Hepatocyte (in vitro differentiated cells): Measurements from ENCODE around the gene PROZ.

Source experiments
- EZH2 ChIP-seq: fragments of 200-600 bp; sonication (generic); IDR thresholded peaks from 2 replicates; pipeline ENCODE4 v1.6.1; 2016; ENCODE audit warnings: antibody characterized with exemption, mild to moderate bottlenecking, borderline replicate concordance
- EZH2phosphoT487 ChIP-seq: fragments of 200-600 bp; sonication (generic); IDR thresholded peaks from one replicate; pipeline ENCODE4 v1.6.1; 2018; ENCODE audit warnings: antibody characterized with exemption, mild to moderate bottlenecking, low read depth, moderate library complexity; ENCODE audit not compliant: unreplicated experiment, severe bottlenecking
- TF ChIP-seq, protein P1 (sequence below): fragments of 200-600 bp; sonication (generic); IDR thresholded peaks from 2 replicates; pipeline ENCODE4 v1.5.1; 2016; ENCODE audit warnings: antibody characterized with exemption, mild to moderate bottlenecking; ENCODE audit not compliant: poor library complexity

DNA sequence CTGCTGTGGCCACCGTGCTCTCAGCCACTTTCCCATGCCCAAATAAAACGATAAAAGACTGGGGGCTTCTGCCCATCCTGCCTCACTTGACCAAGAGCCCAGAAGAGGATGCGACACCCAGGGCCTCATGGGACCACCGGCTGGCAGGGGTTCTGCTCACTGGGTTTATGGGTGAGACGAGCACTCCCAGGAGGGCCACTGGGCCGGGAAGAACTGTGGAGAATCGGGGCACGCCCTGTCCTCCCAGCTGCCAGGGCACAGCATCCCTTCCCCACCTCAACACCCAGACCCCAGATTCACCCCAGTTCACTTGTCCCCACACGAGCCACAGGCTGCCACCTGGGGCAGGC is 40.6 kb upstream of the PROZ start:
- TF ChIP-seq, protein P1, sequence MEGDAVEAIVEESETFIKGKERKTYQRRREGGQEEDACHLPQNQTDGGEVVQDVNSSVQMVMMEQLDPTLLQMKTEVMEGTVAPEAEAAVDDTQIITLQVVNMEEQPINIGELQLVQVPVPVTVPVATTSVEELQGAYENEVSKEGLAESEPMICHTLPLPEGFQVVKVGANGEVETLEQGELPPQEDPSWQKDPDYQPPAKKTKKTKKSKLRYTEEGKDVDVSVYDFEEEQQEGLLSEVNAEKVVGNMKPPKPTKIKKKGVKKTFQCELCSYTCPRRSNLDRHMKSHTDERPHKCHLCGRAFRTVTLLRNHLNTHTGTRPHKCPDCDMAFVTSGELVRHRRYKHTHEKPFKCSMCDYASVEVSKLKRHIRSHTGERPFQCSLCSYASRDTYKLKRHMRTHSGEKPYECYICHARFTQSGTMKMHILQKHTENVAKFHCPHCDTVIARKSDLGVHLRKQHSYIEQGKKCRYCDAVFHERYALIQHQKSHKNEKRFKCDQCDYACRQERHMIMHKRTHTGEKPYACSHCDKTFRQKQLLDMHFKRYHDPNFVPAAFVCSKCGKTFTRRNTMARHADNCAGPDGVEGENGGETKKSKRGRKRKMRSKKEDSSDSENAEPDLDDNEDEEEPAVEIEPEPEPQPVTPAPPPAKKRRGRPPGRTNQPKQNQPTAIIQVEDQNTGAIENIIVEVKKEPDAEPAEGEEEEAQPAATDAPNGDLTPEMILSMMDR = no peak
- no peak for TF ChIP-seq EZH2
- no peak for TF ChIP-seq EZH2phosphoT487
